Transverse colon (tissue), 3 donors: ENCODE measurements around the gene NPAS3.

Source experiments
- CTCF ChIP-seq, 5 experiments: fragments of 200-600 bp in 3 of 5; fragments of 450-650 bp in 2 of 5; sonication (generic) in 3 of 5; IDR thresholded peaks; 1 replicate in 2 of 5; 2 replicates in 3 of 5; pipeline ENCODE4 v1.5.1; 2016 to 2017; ENCODE audit warnings: antibody characterized with exemption in 5 of 5, inconsistent platforms in 3 of 5, mild to moderate bottlenecking in 2 of 5, moderate library complexity in 1 of 5
- POLR2A ChIP-seq: fragments of 450-650 bp; IDR thresholded peaks from one replicate; pipeline ENCODE4 v1.6.1; 2016; ENCODE audit warnings: antibody characterized with exemption, mild to moderate bottlenecking, moderate library complexity

- TF ChIP-seq CTCF (IDR thresholded peaks at IDR 0.05) (no peak), POLR2A (no peak)
Observed at GRCh38 chr14:33580231-33580749, 641.6 kb downstream of the NPAS3 start.
